HG03565 (cell line): ENCODE data around the gene IL12RB2.

Experiments
- ATAC-seq: cut with Tn5 transposase; IDR thresholded peaks from one replicate; pipeline ENCODE4 v1.9.1; 2021; ENCODE audit warnings: mild to moderate bottlenecking, moderate library complexity; ENCODE audit not compliant: unreplicated experiment

IL12RB2 gene

GRCh38 chr1:67307251-67308060 lies at the start of gene IL12RB2:
TSS of gene IL12RB2 (plus strand) at chr1:67307873. CDS start at chr1:67320369, 12,496 bp downstream.
- peak; percentile 48 for ATAC-seq

GRCh38 chr1:67261680-67262079 lies 46.0 kb upstream of the IL12RB2 start:
- no peak for ATAC-seq

GRCh38 chr1:67262735-67263134 lies 44.9 kb upstream of the IL12RB2 start:
- no peak for ATAC-seq

- no peak for ATAC-seq
Observed at GRCh38 chr1:67264152-67264551, 43.5 kb upstream of the IL12RB2 start.

GRCh38 chr1:67264899-67265298 lies 42.8 kb upstream of the IL12RB2 start:
- no peak for ATAC-seq

- ATAC-seq: no peak
Observed at GRCh38 chr1:67269061-67269460, 38.6 kb upstream of the IL12RB2 start.

GRCh38 chr1:67270541-67270940 lies 37.1 kb upstream of the IL12RB2 start:
- ATAC-seq: no peak

- ATAC-seq: no peak
Observed at GRCh38 chr1:67273591-67273990, 34.1 kb upstream of the IL12RB2 start.

- peak; percentile 94 for ATAC-seq
Observed at GRCh38 chr1:67274623-67275325, 32.9 kb upstream of the IL12RB2 start.

- ATAC-seq: no peak
Observed at GRCh38 chr1:67280696-67281095, 27.0 kb upstream of the IL12RB2 start.

- no peak for ATAC-seq
Observed at GRCh38 chr1:67281244-67281643, 26.4 kb upstream of the IL12RB2 start.

GRCh38 chr1:67285780-67286488 lies 21.7 kb upstream of the IL12RB2 start:
- peak; percentile 89 for ATAC-seq

- no peak for ATAC-seq
Observed at GRCh38 chr1:67290236-67290635, 17.4 kb upstream of the IL12RB2 start.

- ATAC-seq: no peak
Observed at GRCh38 chr1:67294836-67295617, 12.6 kb upstream of the IL12RB2 start.

GRCh38 chr1:67298762-67299161 lies 8.9 kb upstream of the IL12RB2 start:
- ATAC-seq: no peak

- no peak for ATAC-seq
Observed at GRCh38 chr1:67299296-67299695, 8.4 kb upstream of the IL12RB2 start.

- no peak for ATAC-seq
Observed at GRCh38 chr1:67300561-67300960, 7.1 kb upstream of the IL12RB2 start.

GRCh38 chr1:67304023-67304422 lies 3.6 kb upstream of the IL12RB2 start:
- ATAC-seq: no peak

GRCh38 chr1:67306547-67306946 lies 1.1 kb upstream of the IL12RB2 start:
- ATAC-seq: no peak

GRCh38 chr1:67308136-67308535 lies 463 bp downstream of the IL12RB2 start:
- ATAC-seq: no peak

- no peak for ATAC-seq
Observed at GRCh38 chr1:67312615-67313014, 4.9 kb downstream of the IL12RB2 start.
